A549 (cell line): Measurements from ENCODE around the gene PDZD7. TPM values are rescaled to one million over a fixed set of nuclear protein-coding genes. Genes with fewer than 3 reads are reported as not detected.

ENCODE experiments used
- ATAC-seq, 2 experiments: fragments of 200-7000 bp in 1 of 2; fragments of >200 bp in 1 of 2; cut with Nextera tagmentation in 1 of 2; cut with Tn5 transposase in 1 of 2; 3 replicates each; pipeline versions ENCODE4 v1.8.0 to v1.9.1; 2018 to 2020; ENCODE audit warnings: mild to moderate bottlenecking in 1 of 2, moderate library complexity in 1 of 2
- CTCF ChIA-PET: fragments of 300-600 bp; sonication (Branson Sonifier 250); formaldehyde crosslinking; extraction: SDS; loops from one replicate; lab custom pipeline; 2021; ENCODE audit warnings: antibody characterized with exemption, inconsistent platforms; lab: Yijun Ruan, JAX
- POLR2A ChIA-PET: fragments of 350-600 bp; formaldehyde crosslinking; extraction: SDS; loops from one replicate; lab custom pipeline; 2021; ENCODE audit warnings: antibody characterized with exemption, inconsistent platforms; lab: Yijun Ruan, JAX
- DNase-seq, 2 experiments: peaks; one replicate each; pipeline versions ENCODE4 v3.0.0 to v3.0.0-alpha.2; 2011 to 2016; ENCODE audit warnings: low read depth in 1 of 2, low spot score in 1 of 2
- FAIRE-seq: peaks from 2 replicates; lab custom pipeline; 2011; peaks lifted over from hg19 to GRCh38; lab: Jason Lieb, UNC
- H3K27ac ChIP-seq, 2 experiments: fragments of >200 bp; sonication (Bioruptor Twin); formaldehyde crosslinking; 3 replicates each; pipeline ENCODE4 v1.5.1; 2016 to 2017
- H3K4me1 ChIP-seq: fragments of >200 bp; sonication (Bioruptor Twin); formaldehyde crosslinking; 3 replicates; pipeline ENCODE4 v1.6.1; 2016
- H3K4me2 ChIP-seq: fragments of >200 bp; sonication (Bioruptor Twin); formaldehyde crosslinking; 3 replicates; pipeline ENCODE4 v1.6.1; 2016
- H3K4me3 ChIP-seq: fragments of >200 bp; sonication (Bioruptor Twin); formaldehyde crosslinking; 3 replicates; pipeline ENCODE4 v1.5.1; 2016
- H3K9me3 ChIP-seq: fragments of >200 bp; sonication (Bioruptor Twin); formaldehyde crosslinking; 3 replicates; pipeline ENCODE4 v1.6.1; 2016
- ATOH8 ChIP-seq: fragments of 250-450 bp; sonication (Bioruptor Pico); IDR thresholded peaks from 2 replicates; pipeline ENCODE4 v1.5.0; 2020; ENCODE audit warnings: low read depth, mild to moderate bottlenecking, moderate library complexity
- BCL3 ChIP-seq: fragments of >200 bp; sonication (Bioruptor Twin); formaldehyde crosslinking; IDR thresholded peaks from 3 replicates; pipeline ENCODE4 v1.6.1; 2016
- BHLHE40 ChIP-seq: IDR thresholded peaks from 2 replicates; pipeline ENCODE4 v1.6.1; 2012; ENCODE audit warnings: low read depth, low read length, inconsistent platforms
- CEBPB ChIP-seq, 2 experiments: fragments of >200 bp in 1 of 2; sonication (Bioruptor Twin) in 1 of 2; formaldehyde crosslinking in 1 of 2; IDR thresholded peaks; 2 replicates each; pipeline ENCODE4 v1.6.1; 2012 to 2016
- CHD2 ChIP-seq: fragments of 150-350 bp; IDR thresholded peaks from 2 replicates; pipeline ENCODE4 v1.6.1; 2014; ENCODE audit warnings: low read length; ENCODE audit not compliant: partially characterized antibody
- CTCF ChIP-seq: fragments of >200 bp; sonication (Bioruptor Twin); formaldehyde crosslinking; IDR thresholded peaks from 3 replicates; pipeline ENCODE4 v1.5.1; 2016
- EHF ChIP-seq: fragments of 250-450 bp; sonication (Bioruptor Pico); IDR thresholded peaks from 2 replicates; pipeline ENCODE4 v1.5.0; 2020; ENCODE audit warnings: mild to moderate bottlenecking
- EP300 ChIP-seq, 2 experiments: fragments of >200 bp; sonication (Bioruptor Twin); formaldehyde crosslinking; IDR thresholded peaks; 2 replicates in 1 of 2; 3 replicates in 1 of 2; pipeline ENCODE4 v1.6.1; 2016 to 2017
- ESRRA ChIP-seq: fragments of 150-350 bp; IDR thresholded peaks from 2 replicates; pipeline ENCODE4 v1.6.1; 2014; ENCODE audit warnings: mild to moderate bottlenecking, low read length, borderline replicate concordance
- FOSL2 ChIP-seq, 2 experiments: fragments of 450-650 bp in 1 of 2; fragments of >200 bp in 1 of 2; sonication (Bioruptor Twin) in 1 of 2; formaldehyde crosslinking; IDR thresholded peaks; 2 replicates each; pipeline versions ENCODE4 v1.5.0 to v1.6.1; 2016 to 2020; ENCODE audit warnings: mild to moderate bottlenecking in 1 of 2, moderate library complexity in 1 of 2
- FOXS1 ChIP-seq: fragments of 250-450 bp; sonication (Bioruptor Pico); IDR thresholded peaks from 2 replicates; pipeline ENCODE4 v1.5.0; 2020; ENCODE audit warnings: mild to moderate bottlenecking, moderate library complexity
- GATA3 ChIP-seq: IDR thresholded peaks from 2 replicates; pipeline ENCODE4 v1.6.1; 2012; ENCODE audit warnings: borderline replicate concordance
- MAX ChIP-seq: IDR thresholded peaks from 2 replicates; pipeline ENCODE4 v1.6.1; 2012
- MAZ ChIP-seq: fragments of 150-350 bp; IDR thresholded peaks from 2 replicates; pipeline ENCODE4 v1.6.1; 2014; ENCODE audit warnings: antibody characterized with exemption, low read depth, low read length, borderline replicate concordance
- NFE2L2 ChIP-seq: fragments of 150-350 bp; conservative IDR thresholded peaks from 2 replicates; pipeline ENCODE4 v1.6.1; 2014; ENCODE audit warnings: low read length
- PHF8 ChIP-seq: fragments of 200-600 bp; sonication (generic); IDR thresholded peaks from 2 replicates; pipeline ENCODE4 v1.6.1; 2016; ENCODE audit warnings: low read depth, mild to moderate bottlenecking, antibody characterized with exemption, moderate library complexity, borderline replicate concordance
- POLR2A ChIP-seq: IDR thresholded peaks from 2 replicates; pipeline ENCODE4 v1.6.1; 2012; ENCODE audit warnings: mild to moderate bottlenecking, low read length
- RCOR1 ChIP-seq: fragments of 150-350 bp; IDR thresholded peaks from 2 replicates; pipeline ENCODE4 v1.6.1; 2014; ENCODE audit warnings: antibody characterized with exemption, low read length, low read depth
- RFX5 ChIP-seq: fragments of 450-650 bp; IDR thresholded peaks from 2 replicates; pipeline ENCODE4 v1.7.1; 2014; ENCODE audit warnings: antibody characterized with exemption, mild to moderate bottlenecking, moderate library complexity
- RNF2 ChIP-seq: fragments of 200-600 bp; sonication (generic); IDR thresholded peaks from 2 replicates; pipeline ENCODE4 v1.6.1; 2016; ENCODE audit warnings: low read depth, mild to moderate bottlenecking, antibody characterized with exemption, moderate library complexity, borderline replicate concordance
- TP53 ChIP-seq: fragments of 250-450 bp; sonication (Bioruptor Pico); IDR thresholded peaks from 2 replicates; pipeline ENCODE4 v1.5.0; 2021; ENCODE audit warnings: mild to moderate bottlenecking, moderate library complexity
- USF2 ChIP-seq: fragments of 450-650 bp; IDR thresholded peaks from 2 replicates; pipeline ENCODE4 v1.6.1; 2014; ENCODE audit warnings: antibody characterized with exemption
- WGBS: methylation state at CpG from one replicate; pipeline ENCODE4 v1.1.6; 2017; ENCODE audit errors: missing lambda C conversion rate; 5-methylcytosine and 5-hydroxymethylcytosine counted together
- polyA plus RNA-seq, 4 experiments: library from polyadenylated mRNA; depleted of rRNA in 3 of 4; stranded (reverse); fragments of >200 nt; fragmentation: RNase III in 1 of 4; extraction: RNeasy Plus Mini Kit Qiagen cat#74134 plus additional on column Dnase treatment in 1 of 4; gene quantifications; 2 replicates in 3 of 4; 3 replicates in 1 of 4; pipeline ENCODE4 v1.2.3, GENCODE V29; 2011 to 2017

Gene PDZD7
- polyA plus RNA-seq, 2 of the 4 experiments (the other 2 are of a cell fraction) = 0.21 to 0.56 TPM

GRCh38 chr10:101033276-101033675 is 2.3 kb upstream of the PDZD7 start:
- H3K4me2 ChIP-seq = peak overlapping the region; percentile 96
- WGBS = 69% methylated on average over 3 of the region's 3 CpGs
- H3K4me1 ChIP-seq = peaks cover 27% of the 10 kb centered on the region
- FAIRE-seq (no peak), ATAC-seq (no peak), DNase-seq (no peak)
- CTCF ChIA-PET = interaction anchor here (1.0 to 59.3 kb wide), 5 partner anchors 9 to 109 kb away, joined by 6 to 2364 read pairs (median 145); partner anchors contain the start of genes KAZALD1 and LZTS2
- H3K9me3 ChIP-seq = no peaks in the 10 kb centered on the region
- TF ChIP-seq ESRRA (no peak), RNF2 (no peak), CHD2 (no peak), ATOH8 (CRISPR knock-in tag) (no peak), FOXS1 (CRISPR knock-in tag) (no peak), RFX5 (no peak), PHF8 (no peak), BCL3 (no peak), CEBPB (IDR thresholded peaks at IDR 0.05) (no peak), USF2 (no peak), NFE2L2 (no peak), MAX (no peak), EHF (CRISPR knock-in tag) (no peak), MAZ (no peak), BHLHE40 (no peak), POLR2A (no peak), CTCF (no peak)
- peak overlapping the region; percentile 75 to 92 for H3K27ac ChIP-seq
- H3K4me3 ChIP-seq = peak overlapping the region; percentile 77
- POLR2A ChIA-PET = interaction anchor here (1.4 kb wide), 1 partner anchor 19 kb away, joined by 3 read pairs; no protein-coding TSS in a partner anchor

GRCh38 chr10:101032637-101033224 is 1.8 kb upstream of the PDZD7 start:
- H3K4me3 ChIP-seq = peak overlapping the region; percentile 77
- ChIA-PET CTCF (interaction anchor here (1.0 to 59.3 kb wide), 7 partner anchors 8 to 110 kb away, joined by 5 to 2364 read pairs (median 73); partner anchors contain the start of genes KAZALD1, LZTS2 and SEMA4G), POLR2A (interaction anchor here (0.6 to 2.3 kb wide), 5 partner anchors 10 to 772 kb away, joined by 3 to 18 read pairs (median 4); no protein-coding TSS in a partner anchor)
- DNase-seq (peak; percentile 53 to 65), FAIRE-seq (no peak), ATAC-seq (peak; percentile 51 to 59)
- H3K4me1 ChIP-seq = peaks cover 27% of the 10 kb centered on the region
- TF ChIP-seq EP300 (IDR thresholded peaks at IDR 0.05) = no peak
- TF ChIP-seq TP53 (CRISPR knock-in tag) = no peak
- no peak for TF ChIP-seq FOSL2 (IDR thresholded peaks at IDR 0.05)
- TF ChIP-seq FOSL2 (CRISPR knock-in tag; IDR thresholded peaks at IDR 0.05) = peak; percentile 39; the same call in 1 of the 2 replicates
- TF ChIP-seq CTCF = no peak
- 0 out of 2 replicates have a peak, but pooled peaks have one; percentile 28 for TF ChIP-seq MAX
- TF ChIP-seq RCOR1 = no peak
- peak; percentile 75 for TF ChIP-seq GATA3
- TF ChIP-seq CHD2 = no peak
- no peak for TF ChIP-seq BCL3
- H3K4me2 ChIP-seq = peak overlapping the region; percentile 96
- 6% methylated on average over 6 of the region's 6 CpGs for WGBS
- no peaks in the 10 kb centered on the region for H3K9me3 ChIP-seq
- H3K27ac ChIP-seq = peak overlapping the region; percentile 75 to 92
